HCT116 (cell line): Measurements from ENCODE around the gene STAU1. TPM values are rescaled to one million over a fixed set of nuclear protein-coding genes. Genes with fewer than 3 reads are reported as not detected.

Experiments
- ATAC-seq: fragments of 200-7000 bp; cut with Tn5 transposase; 2 replicates; pipeline ENCODE4 v1.9.1; 2020; ENCODE audit warnings: mild to moderate bottlenecking, moderate library complexity
- BruUV-seq: library from RNA; stranded (reverse); fragments of 400-500 nt; replicated peaks from 2 replicates; lab custom pipeline; 2021; lab: Mats Ljungman, UMichigan
- CTCF ChIA-PET: fragments of 300-600 bp; sonication (Branson Sonifier 250); formaldehyde crosslinking; loops from one replicate; lab custom pipeline; 2021; ENCODE audit warnings: antibody characterized with exemption; lab: Charles Lee
- POLR2A ChIA-PET: fragments of 300-600, 350-600 bp; sonication (Branson Sonifier 250); formaldehyde crosslinking; loops from one replicate; lab custom pipeline; 2021; ENCODE audit warnings: antibody characterized with exemption; lab: Charles Lee
- RAD21 ChIA-PET, 2 experiments: fragments of 300-600 bp; sonication (Branson Sonifier 250); formaldehyde crosslinking; loops; one replicate each; lab custom pipeline; 2023; ENCODE audit warnings: low total read pairs in 2 of 2; ENCODE audit not compliant: uncharacterized antibody in 2 of 2, unreplicated experiment in 2 of 2, low non-redundant PET in 1 of 2; lab: Charles Lee
- DNase-seq: peaks from one replicate; pipeline ENCODE4 v3.0.0-alpha.2; 2010; ENCODE audit warnings: low read depth, low spot score
- H2AFZ ChIP-seq: fragments of 200-600 bp; shearing (Covaris generic), sonication (generic); 2 replicates; pipeline ENCODE4 v1.6.1; 2017; ENCODE audit warnings: low read depth, mixed run types, mixed read lengths, antibody characterized with exemption, low read length; ENCODE audit not compliant: poor library complexity, severe bottlenecking
- H3K27ac ChIP-seq: 2 replicates; pipeline ENCODE4 v1.5.1; 2012; ENCODE audit warnings: low read depth, low read length
- H3K27me3 ChIP-seq: fragments of 200-600 bp; sonication (generic); 2 replicates; pipeline ENCODE4 v1.6.1; 2016; ENCODE audit warnings: mixed run types, low read length, mixed read lengths; ENCODE audit not compliant: insufficient read depth
- H3K36me3 ChIP-seq, 2 experiments: fragments of 200-500 bp in 1 of 2; fragments of 200-600 bp in 1 of 2; sonication (Bioruptor generic) in 1 of 2; sonication (generic) in 1 of 2; 2 replicates each; pipeline versions ENCODE4 v1.5.1 to v1.6.1; 2014 to 2016; ENCODE audit warnings: low read length in 2 of 2, inconsistent platforms in 1 of 2, mixed read lengths in 1 of 2, mixed run types in 1 of 2; ENCODE audit not compliant: insufficient read depth in 2 of 2, control insufficient read depth in 1 of 2
- H3K4me1 ChIP-seq, 2 experiments: fragments of 200-600 bp in 1 of 2; sonication (generic) in 1 of 2; 2 replicates each; pipeline versions ENCODE4 v1.5.1 to v1.6.1; 2012 to 2017; ENCODE audit warnings: low read length in 2 of 2, inconsistent platforms in 1 of 2, mild to moderate bottlenecking in 1 of 2, mixed read lengths in 1 of 2, mixed run types in 1 of 2, moderate library complexity in 1 of 2; ENCODE audit not compliant: insufficient read depth in 2 of 2, control insufficient read depth in 1 of 2
- H3K4me2 ChIP-seq: fragments of 200-600 bp; sonication (generic); 2 replicates; pipeline ENCODE4 v1.6.1; 2017; ENCODE audit warnings: mixed run types, low read length, mixed read lengths
- H3K4me3 ChIP-seq, 2 experiments: fragments of 200-600 bp in 1 of 2; sonication (generic) in 1 of 2; replicated peaks in 1 of 2; 2 replicates each; pipeline ENCODE4 v1.5.1; 2011 to 2016; ENCODE audit warnings: low read length in 2 of 2, control low read depth in 1 of 2, low read depth in 1 of 2, mild to moderate bottlenecking in 1 of 2, mixed read lengths in 1 of 2, mixed run types in 1 of 2
- H3K79me2 ChIP-seq: fragments of 200-600 bp; sonication (generic); 2 replicates; pipeline ENCODE4 v1.6.1; 2017; ENCODE audit warnings: mild to moderate bottlenecking, mixed run types, low read length, moderate library complexity, mixed read lengths; ENCODE audit not compliant: insufficient read depth
- H3K9ac ChIP-seq: fragments of 200-600 bp; sonication (generic); 2 replicates; pipeline ENCODE4 v1.6.1; 2016; ENCODE audit warnings: low read length, mixed read lengths
- H3K9me2 ChIP-seq: fragments of 200-600 bp; sonication (generic), shearing (Covaris generic); 2 replicates; pipeline ENCODE4 v1.6.1; 2017; ENCODE audit warnings: mixed run types, mild to moderate bottlenecking, moderate library complexity; ENCODE audit not compliant: insufficient read depth
- H3K9me3 ChIP-seq, 2 experiments: fragments of 200-500 bp in 1 of 2; fragments of 200-600 bp in 1 of 2; sonication (Bioruptor generic) in 1 of 2; sonication (generic) in 1 of 2; 2 replicates each; pipeline ENCODE4 v1.6.1; 2014 to 2017; ENCODE audit warnings: low read length in 2 of 2, mixed read lengths in 2 of 2, inconsistent platforms in 1 of 2, low read depth in 1 of 2, mild to moderate bottlenecking in 1 of 2, mixed run types in 1 of 2, moderate library complexity in 1 of 2; ENCODE audit not compliant: control insufficient read depth in 1 of 2, insufficient read depth in 1 of 2
- H4K20me1 ChIP-seq: fragments of 200-600 bp; sonication (generic), shearing (Covaris generic); 2 replicates; pipeline ENCODE4 v1.6.1; 2017; ENCODE audit warnings: mixed run types, mild to moderate bottlenecking, moderate library complexity; ENCODE audit not compliant: insufficient read depth
- CTCF ChIP-seq, 3 experiments: fragments of 200-600 bp in 1 of 3; sonication (generic) in 1 of 3; IDR thresholded peaks in 2 of 3; conservative IDR thresholded peaks in 1 of 3; 2 replicates each; pipeline ENCODE4 v1.5.1; 2012 to 2017; ENCODE audit warnings: low read depth in 2 of 3, low read length in 2 of 3, antibody characterized with exemption in 1 of 3, borderline replicate concordance in 1 of 3, control low read depth in 1 of 3, mild to moderate bottlenecking in 1 of 3, mixed read lengths in 1 of 3, mixed run types in 1 of 3, moderate library complexity in 1 of 3; ENCODE audit not compliant: insufficient read depth in 1 of 3
- EZH2phosphoT487 ChIP-seq: fragments of 200-600 bp; IDR thresholded peaks from 2 replicates; pipeline ENCODE4 v1.6.1; 2018; ENCODE audit warnings: antibody characterized with exemption, borderline replicate concordance
- MAX ChIP-seq: IDR thresholded peaks from 2 replicates; pipeline ENCODE4 v1.6.1; 2012
- RAD21 ChIP-seq: IDR thresholded peaks from 2 replicates; pipeline ENCODE4 v1.6.1; 2012; ENCODE audit warnings: low read depth, mild to moderate bottlenecking
- REST ChIP-seq: IDR thresholded peaks from 2 replicates; pipeline ENCODE4 v1.6.1; 2012; ENCODE audit warnings: low read depth
- intact Hi-C: fragments of 100-400 bp; cut with micrococcal nuclease; formaldehyde crosslinking; loops from 2 replicates; pipeline ENCODE4 v1.10.0; 2022
- total RNA-seq: library from RNA; stranded (reverse); gene quantifications from one replicate; pipeline ENCODE4 v1.2.1, GENCODE V29; 2021; ENCODE audit not compliant: unreplicated experiment

STAU1 gene
- total RNA-seq, 1 experiment from 2014 or later, result 90.3 TPM

GRCh38 chr20:49165611-49166010 lies 22.5 kb downstream of the STAU1 start:
- CTCF ChIA-PET, result interaction anchor here (1.0 kb wide), 1 partner anchor 52 kb away, joined by 3 read pairs; no protein-coding TSS in a partner anchor
- 0 out of 4 replicates have a peak, but pooled peaks cover 0 to 4% of the 10 kb centered on the region in 2 experiments for H3K36me3 ChIP-seq

More at GRCh38 chr20:49165611-49166010, 22.5 kb downstream of the STAU1 start:
- H3K9ac ChIP-seq, result no peak overlapping the region
- no peaks in the 10 kb centered on the region for H3K9me2 ChIP-seq
- intact Hi-C loops, result no loop called here
- no peak for ATAC-seq
- H3K27me3 ChIP-seq, result no peaks in the 10 kb centered on the region
- H2AFZ ChIP-seq, result no peak overlapping the region
- POLR2A ChIA-PET, result no interaction called here
- no peak for TF ChIP-seq CTCF (IDR thresholded peaks at IDR 0.05 in 2 of 3, conservative IDR thresholded peaks at IDR 0.05 in 1 of 3; ENCODE audit: borderline replicate concordance in 1 of 3, insufficient read depth in 1 of 3, low read depth in 2 of 3, low read length in 2 of 3)
- TF ChIP-seq EZH2phosphoT487, result no peak
- no peak for TF ChIP-seq RAD21
- no peak for TF ChIP-seq REST
- TF ChIP-seq MAX, result no peak
- TF ChIP-seq, all 23 proteins: peak for 0
- Histone ChIP-seq H3K79me2 (peaks cover 91% of the 10 kb centered on the region), H3K9me3 (no peaks in the 10 kb centered on the region), H3K27ac (no peak overlapping the region), H3K4me2 (no peak overlapping the region), H3K4me3 (no peak overlapping the region), H4K20me1 (peaks cover 6% of the 10 kb centered on the region; the same call in 1 of the 2 replicates), H3K4me1 (no peaks in the 10 kb centered on the region)
- DNase-seq, result no peak
- RAD21 ChIA-PET, result no interaction called here
- BruUV-seq, result no TSS peak
